GM12801 (cell line): Measurements from ENCODE around the gene TUT4.

Experiments
- TF ChIP-seq, protein P1 (sequence below): IDR thresholded peaks from one replicate; pipeline ENCODE4 v1.5.1; 2011; ENCODE audit warnings: control low read depth; ENCODE audit not compliant: insufficient read length; ENCODE audit errors: extremely low read depth

Gene TUT4

DNA sequence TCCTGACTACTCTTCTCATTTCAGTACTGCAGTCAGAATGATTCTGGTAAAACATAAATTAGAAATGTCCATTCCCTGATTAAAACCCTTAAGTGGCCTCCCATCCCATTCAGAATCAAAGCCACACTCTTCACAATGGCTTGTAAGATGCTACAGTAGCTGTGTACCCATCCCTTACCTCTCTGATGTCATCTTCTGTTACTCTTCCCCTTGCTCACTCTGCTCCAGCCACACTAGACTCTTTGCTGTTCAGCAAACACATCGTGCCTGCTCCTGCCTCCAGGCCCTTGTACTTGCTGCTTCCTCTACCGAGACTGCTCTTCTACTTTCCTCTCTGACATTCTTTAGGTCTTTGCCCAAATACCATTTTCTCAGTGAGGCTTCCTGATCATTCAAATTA, 45.0 kb upstream of the TUT4 start:
- TF ChIP-seq, protein P1, sequence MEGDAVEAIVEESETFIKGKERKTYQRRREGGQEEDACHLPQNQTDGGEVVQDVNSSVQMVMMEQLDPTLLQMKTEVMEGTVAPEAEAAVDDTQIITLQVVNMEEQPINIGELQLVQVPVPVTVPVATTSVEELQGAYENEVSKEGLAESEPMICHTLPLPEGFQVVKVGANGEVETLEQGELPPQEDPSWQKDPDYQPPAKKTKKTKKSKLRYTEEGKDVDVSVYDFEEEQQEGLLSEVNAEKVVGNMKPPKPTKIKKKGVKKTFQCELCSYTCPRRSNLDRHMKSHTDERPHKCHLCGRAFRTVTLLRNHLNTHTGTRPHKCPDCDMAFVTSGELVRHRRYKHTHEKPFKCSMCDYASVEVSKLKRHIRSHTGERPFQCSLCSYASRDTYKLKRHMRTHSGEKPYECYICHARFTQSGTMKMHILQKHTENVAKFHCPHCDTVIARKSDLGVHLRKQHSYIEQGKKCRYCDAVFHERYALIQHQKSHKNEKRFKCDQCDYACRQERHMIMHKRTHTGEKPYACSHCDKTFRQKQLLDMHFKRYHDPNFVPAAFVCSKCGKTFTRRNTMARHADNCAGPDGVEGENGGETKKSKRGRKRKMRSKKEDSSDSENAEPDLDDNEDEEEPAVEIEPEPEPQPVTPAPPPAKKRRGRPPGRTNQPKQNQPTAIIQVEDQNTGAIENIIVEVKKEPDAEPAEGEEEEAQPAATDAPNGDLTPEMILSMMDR, result no peak

- TF ChIP-seq, protein P1, result no peak
Observed at GRCh38 chr1:52595061-52595460, 42.2 kb upstream of the TUT4 start.

DNA sequence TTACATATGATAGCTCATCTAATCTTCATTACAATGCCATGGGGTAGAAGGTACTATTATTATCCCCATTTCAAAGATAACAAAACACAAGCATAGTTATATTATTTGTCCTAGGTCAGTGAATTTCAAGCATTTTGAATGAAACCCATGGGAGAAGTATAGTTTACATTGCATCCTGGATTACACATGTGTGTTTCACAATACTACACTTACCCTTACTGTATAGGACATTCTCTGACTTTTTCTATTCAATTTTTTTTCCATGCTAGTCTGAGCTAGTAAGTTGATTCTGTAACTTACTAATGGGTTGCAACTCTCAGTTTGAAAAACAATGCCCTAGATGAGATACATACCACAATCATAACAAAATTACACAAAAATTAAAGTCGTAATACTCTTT, 40.6 kb upstream of the TUT4 start:
- TF ChIP-seq, protein P1, result no peak

- TF ChIP-seq, protein P1, result no peak
Observed at GRCh38 chr1:52592637-52593323, 39.9 kb upstream of the TUT4 start.

- TF ChIP-seq, protein P1, result no peak
Observed at GRCh38 chr1:52590266-52590665, 37.4 kb upstream of the TUT4 start.

GRCh38 chr1:52588535-52588934, 35.6 kb upstream of the TUT4 start:
- TF ChIP-seq, protein P1, result no peak

DNA sequence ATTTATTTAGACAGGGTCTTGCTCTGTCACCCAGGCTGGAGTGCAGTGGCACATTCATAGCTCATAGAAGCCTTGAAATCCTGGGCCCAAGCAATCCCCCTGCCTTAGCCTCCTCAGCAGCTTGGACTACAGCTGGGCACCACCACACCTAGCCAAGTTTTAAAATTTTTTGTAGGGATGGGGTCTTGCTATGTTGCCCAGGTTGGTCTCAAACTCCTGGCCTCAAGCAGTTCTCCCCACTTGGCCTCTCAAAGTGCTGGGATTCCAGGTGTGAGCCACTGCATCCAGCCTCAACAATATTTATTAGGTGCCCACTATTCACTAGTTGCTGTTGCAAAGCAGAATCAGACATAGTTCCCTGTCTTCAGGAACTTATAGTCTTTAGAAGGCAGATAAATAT, 35.1 kb upstream of the TUT4 start:
- TF ChIP-seq, protein P1, result no peak
